PC-9 (cell line): ENCODE data around the gene ST8SIA6. TPM values are rescaled to one million over a fixed set of nuclear protein-coding genes. Genes with fewer than 3 reads are reported as not detected.

ENCODE experiments used
- BruUV-seq: library from RNA; stranded (reverse); fragments of 400-500 nt; replicated peaks from 2 replicates; lab custom pipeline; 2021; lab: Mats Ljungman, UMichigan
- CTCF ChIA-PET: fragments of 300-600 bp; sonication (Branson Sonifier 250); formaldehyde crosslinking; loops from one replicate; lab custom pipeline; 2022; ENCODE audit warnings: antibody characterized with exemption; lab: Charles Lee
- POLR2A ChIA-PET: fragments of 300-600 bp; sonication (Branson Sonifier 250); formaldehyde crosslinking; loops from one replicate; lab custom pipeline; 2022; ENCODE audit warnings: antibody characterized with exemption; ENCODE audit not compliant: unreplicated experiment; lab: Charles Lee
- DNase-seq, 2 experiments: peaks; one replicate each; pipeline versions ENCODE4 v3.0.0 to v3.0.0-alpha.2; 2015 to 2022; ENCODE audit warnings: mixed read lengths in 1 of 2
- H2AFZ ChIP-seq: fragments of 200-600 bp; sonication (generic); 2 replicates; pipeline ENCODE4 v1.8.1; 2017; ENCODE audit warnings: antibody characterized with exemption
- H3F3A ChIP-seq: fragments of 200-600 bp; sonication (generic); 2 replicates; pipeline ENCODE4 v1.8.1; 2017; ENCODE audit warnings: antibody characterized with exemption, mild to moderate bottlenecking, low read depth; ENCODE audit not compliant: insufficient read depth
- H3K27ac ChIP-seq: fragments of 200-600 bp; sonication (generic); 2 replicates; pipeline ENCODE4 v1.6.1; 2016; ENCODE audit warnings: mixed run types
- H3K27me3 ChIP-seq: fragments of 200-600 bp; sonication (generic); 2 replicates; pipeline ENCODE4 v1.6.1; 2016; ENCODE audit warnings: low read depth, mixed run types; ENCODE audit not compliant: insufficient read depth
- H3K36me3 ChIP-seq: fragments of 200-600 bp; sonication (generic); 2 replicates; pipeline ENCODE4 v1.6.1; 2016; ENCODE audit warnings: low read depth, mixed run types
- H3K4me1 ChIP-seq: fragments of 200-600 bp; sonication (generic); replicated peaks from 2 replicates; pipeline ENCODE4 v1.6.1; 2016; ENCODE audit warnings: mixed run types; ENCODE audit not compliant: insufficient read depth
- H3K4me2 ChIP-seq: fragments of 200-600 bp; sonication (generic); 2 replicates; pipeline ENCODE4 v1.6.1; 2017; ENCODE audit warnings: mixed run types
- H3K4me3 ChIP-seq: fragments of 200-600 bp; sonication (generic); 2 replicates; pipeline ENCODE4 v1.6.1; 2016; ENCODE audit warnings: mixed run types
- H3K79me2 ChIP-seq: fragments of 200-600 bp; sonication (generic); 2 replicates; pipeline ENCODE4 v1.6.1; 2017; ENCODE audit warnings: low read depth, mixed run types
- H3K9me2 ChIP-seq: fragments of 200-600 bp; sonication (generic); 2 replicates; pipeline ENCODE4 v1.8.1; 2017; ENCODE audit warnings: mild to moderate bottlenecking; ENCODE audit not compliant: insufficient read depth
- H3K9me3 ChIP-seq: fragments of 200-600 bp; sonication (generic); 2 replicates; pipeline ENCODE4 v1.8.1; 2016; ENCODE audit warnings: low read depth; ENCODE audit not compliant: insufficient read depth
- H4K20me1 ChIP-seq: fragments of 200-600 bp; sonication (generic); 2 replicates; pipeline ENCODE4 v1.8.1; 2017; ENCODE audit not compliant: insufficient read depth
- EZH2 ChIP-seq: fragments of 200-600 bp; sonication (generic); IDR thresholded peaks from 2 replicates; pipeline ENCODE4 v1.8.0; 2017; ENCODE audit warnings: antibody characterized with exemption, low read depth
- intact Hi-C: fragments of 100-400 bp; cut with micrococcal nuclease; formaldehyde crosslinking; loops from one replicate; pipeline ENCODE4 v1.10.0; 2022; ENCODE audit not compliant: unreplicated experiment
- total RNA-seq: library from RNA; stranded (reverse); gene quantifications from 2 replicates; pipeline ENCODE4 v1.2.3, GENCODE V29; 2021
- TF ChIP-seq, protein P1 (sequence below): fragments of 200-600 bp; sonication (generic); conservative IDR thresholded peaks from 2 replicates; pipeline ENCODE4 v1.6.1; 2017; ENCODE audit warnings: mixed run types, antibody characterized with exemption, mild to moderate bottlenecking, moderate library complexity

The ST8SIA6 gene
- total RNA-seq, 1 experiment from 2014 or later = 2.1 TPM

DNA sequence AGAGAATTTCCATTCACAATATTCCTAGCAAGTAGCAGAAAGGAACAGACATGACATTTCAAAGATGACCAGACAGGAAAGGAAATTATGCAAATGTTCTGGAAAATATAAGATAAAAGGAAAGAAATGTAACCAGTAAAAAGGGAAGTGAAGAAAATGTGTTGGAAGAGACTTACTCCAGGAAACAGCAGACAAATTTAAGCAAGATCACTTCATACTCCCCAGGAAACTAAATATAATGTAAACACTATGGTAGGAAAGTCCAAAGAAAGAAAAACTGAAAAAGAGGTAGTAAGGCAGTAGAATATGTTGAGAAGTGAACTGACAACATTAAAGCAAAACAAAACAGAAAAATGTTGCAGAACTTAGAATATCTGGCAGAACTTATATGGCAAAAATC is 6.4 kb upstream of the ST8SIA6 start:
- H4K20me1 ChIP-seq = no peaks in the 10 kb centered on the region
- no peaks in the 10 kb centered on the region for H3K9me3 ChIP-seq
- no peak overlapping the region for H3K4me3 ChIP-seq
- intact Hi-C loops = no loop called here
- POLR2A ChIA-PET = no interaction called here
- H3K79me2 ChIP-seq = no peaks in the 10 kb centered on the region
- H3K9me2 ChIP-seq = no peaks in the 10 kb centered on the region
- no peaks in the 10 kb centered on the region for H3F3A ChIP-seq
- H3K36me3 ChIP-seq = no peaks in the 10 kb centered on the region
- no peak for DNase-seq
- no peak overlapping the region for H2AFZ ChIP-seq
- TF ChIP-seq, protein P1, sequence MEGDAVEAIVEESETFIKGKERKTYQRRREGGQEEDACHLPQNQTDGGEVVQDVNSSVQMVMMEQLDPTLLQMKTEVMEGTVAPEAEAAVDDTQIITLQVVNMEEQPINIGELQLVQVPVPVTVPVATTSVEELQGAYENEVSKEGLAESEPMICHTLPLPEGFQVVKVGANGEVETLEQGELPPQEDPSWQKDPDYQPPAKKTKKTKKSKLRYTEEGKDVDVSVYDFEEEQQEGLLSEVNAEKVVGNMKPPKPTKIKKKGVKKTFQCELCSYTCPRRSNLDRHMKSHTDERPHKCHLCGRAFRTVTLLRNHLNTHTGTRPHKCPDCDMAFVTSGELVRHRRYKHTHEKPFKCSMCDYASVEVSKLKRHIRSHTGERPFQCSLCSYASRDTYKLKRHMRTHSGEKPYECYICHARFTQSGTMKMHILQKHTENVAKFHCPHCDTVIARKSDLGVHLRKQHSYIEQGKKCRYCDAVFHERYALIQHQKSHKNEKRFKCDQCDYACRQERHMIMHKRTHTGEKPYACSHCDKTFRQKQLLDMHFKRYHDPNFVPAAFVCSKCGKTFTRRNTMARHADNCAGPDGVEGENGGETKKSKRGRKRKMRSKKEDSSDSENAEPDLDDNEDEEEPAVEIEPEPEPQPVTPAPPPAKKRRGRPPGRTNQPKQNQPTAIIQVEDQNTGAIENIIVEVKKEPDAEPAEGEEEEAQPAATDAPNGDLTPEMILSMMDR = no peak
- H3K27me3 ChIP-seq = no peaks in the 10 kb centered on the region
- no peak overlapping the region for H3K27ac ChIP-seq
- no TSS peak for BruUV-seq
- H3K4me1 ChIP-seq = no peaks in the 10 kb centered on the region
- CTCF ChIA-PET = no interaction called here
- no peak overlapping the region for H3K4me2 ChIP-seq

- no peaks in the 10 kb centered on the region for H3K79me2 ChIP-seq
- H3K4me3 ChIP-seq = no peak overlapping the region
- H2AFZ ChIP-seq = no peak overlapping the region
- TF ChIP-seq, protein P1 = no peak
- TF ChIP-seq EZH2 = no peak
- intact Hi-C loops = loop anchor here (10.0 kb wide), 1 partner anchor 632 kb away; no protein-coding TSS in a partner anchor
- CTCF ChIA-PET = no interaction called here
- H3K27me3 ChIP-seq = no peaks in the 10 kb centered on the region
- H3K9me2 ChIP-seq = no peaks in the 10 kb centered on the region
- no TSS peak for BruUV-seq
- POLR2A ChIA-PET = no interaction called here
- H3K9me3 ChIP-seq = no peaks in the 10 kb centered on the region
- no peaks in the 10 kb centered on the region for H3K4me1 ChIP-seq
- H3F3A ChIP-seq = no peaks in the 10 kb centered on the region
- H3K4me2 ChIP-seq = no peak overlapping the region
- no peak overlapping the region for H3K27ac ChIP-seq
- H4K20me1 ChIP-seq = no peaks in the 10 kb centered on the region
- no peaks in the 10 kb centered on the region for H3K36me3 ChIP-seq
- DNase-seq = no peak
These were observed 2.7 kb upstream of the ST8SIA6 start for GRCh38 chr10:17457083-17457482.

- H3K9me2 ChIP-seq = no peaks in the 10 kb centered on the region
- TF ChIP-seq, protein P1 = no peak
- no peak for DNase-seq
- H3K27me3 ChIP-seq = no peaks in the 10 kb centered on the region
- no peak overlapping the region for H3K4me2 ChIP-seq
- intact Hi-C loops = loop anchor here (10.0 kb wide), 1 partner anchor 631 kb away; no protein-coding TSS in a partner anchor
- H2AFZ ChIP-seq = no peak overlapping the region
- H3K9me3 ChIP-seq = no peaks in the 10 kb centered on the region
- no peaks in the 10 kb centered on the region for H3K36me3 ChIP-seq
- H3K4me3 ChIP-seq = no peak overlapping the region
- H3K79me2 ChIP-seq = no peaks in the 10 kb centered on the region
- H4K20me1 ChIP-seq = no peaks in the 10 kb centered on the region
- POLR2A ChIA-PET = no interaction called here
- no peak overlapping the region for H3K27ac ChIP-seq
- BruUV-seq = no TSS peak
- no peaks in the 10 kb centered on the region for H3F3A ChIP-seq
- H3K4me1 ChIP-seq = no peaks in the 10 kb centered on the region
- CTCF ChIA-PET = no interaction called here
These were observed 1.7 kb upstream of the ST8SIA6 start for GRCh38 chr10:17456032-17456548.
